Measurements from ENCODE around the gene DDX51. TPM values are rescaled to one million over a fixed set of nuclear protein-coding genes. Genes with fewer than 3 reads are reported as not detected.

Gene DDX51
- total RNA-seq, 1 experiment from 2014 or later: 29.3 TPM

DNA sequence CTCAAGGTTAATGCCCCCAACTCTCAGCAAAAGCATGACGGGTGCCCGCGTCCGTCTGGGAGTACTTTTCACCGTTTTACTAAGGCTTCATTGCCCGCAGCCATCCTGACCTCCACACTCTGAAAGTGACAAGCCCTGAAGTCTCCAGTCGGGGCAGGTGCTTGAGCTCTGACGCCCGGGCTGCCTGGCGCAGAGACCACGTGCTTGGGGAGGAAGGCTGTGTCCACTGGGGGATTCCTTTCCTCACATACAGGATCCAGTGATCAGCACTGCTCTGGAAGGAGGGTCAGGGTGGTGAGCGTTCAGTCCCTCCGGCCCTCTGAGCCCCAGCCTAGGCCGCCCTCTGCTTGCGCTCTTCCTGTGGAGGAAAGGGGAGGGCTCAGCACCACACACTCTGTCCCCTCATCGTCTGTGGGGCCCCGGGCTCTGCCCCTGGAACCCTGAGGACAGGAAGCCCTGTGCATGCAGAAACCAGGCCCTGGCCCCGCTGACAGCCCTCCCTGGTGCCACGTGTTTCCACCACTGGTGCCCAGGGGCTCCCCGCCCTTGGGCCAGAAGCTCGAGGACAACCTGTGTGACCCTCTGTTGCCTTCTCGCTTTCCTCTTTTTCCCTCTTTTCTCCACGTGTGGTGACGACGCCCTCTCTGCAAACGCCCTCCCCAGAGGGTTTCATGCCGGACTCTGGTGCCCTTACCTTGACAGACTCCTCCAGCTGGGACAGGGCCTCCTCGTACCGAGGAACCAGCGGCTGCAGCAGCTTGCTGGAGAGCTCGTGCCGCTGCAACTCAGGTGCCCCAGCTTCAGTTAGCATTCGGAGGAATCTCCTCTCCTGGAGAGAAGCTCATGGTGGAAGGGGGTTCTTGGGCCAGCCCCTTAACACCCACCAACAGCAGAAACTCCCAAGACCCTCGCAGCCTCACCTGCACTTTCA is 4.9 kb downstream of the DDX51 start:
- CTCF ChIA-PET: interaction anchor here (0.5 kb wide), 1 partner anchor 1606 kb away, joined by 4 read pairs; no protein-coding TSS in a partner anchor
- no peak for DNase-seq (ENCODE audit: low read depth, low spot score)
- no peak for TF ChIP-seq SIN3A (IDR thresholded peaks at IDR 0.05; ENCODE audit: borderline replicate concordance, insufficient read depth, low read depth, low read length)
- TF ChIP-seq POLR2AphosphoS5 (IDR thresholded peaks at IDR 0.05; ENCODE audit: low read depth, low read length): no peak
- TF ChIP-seq, protein P1, sequence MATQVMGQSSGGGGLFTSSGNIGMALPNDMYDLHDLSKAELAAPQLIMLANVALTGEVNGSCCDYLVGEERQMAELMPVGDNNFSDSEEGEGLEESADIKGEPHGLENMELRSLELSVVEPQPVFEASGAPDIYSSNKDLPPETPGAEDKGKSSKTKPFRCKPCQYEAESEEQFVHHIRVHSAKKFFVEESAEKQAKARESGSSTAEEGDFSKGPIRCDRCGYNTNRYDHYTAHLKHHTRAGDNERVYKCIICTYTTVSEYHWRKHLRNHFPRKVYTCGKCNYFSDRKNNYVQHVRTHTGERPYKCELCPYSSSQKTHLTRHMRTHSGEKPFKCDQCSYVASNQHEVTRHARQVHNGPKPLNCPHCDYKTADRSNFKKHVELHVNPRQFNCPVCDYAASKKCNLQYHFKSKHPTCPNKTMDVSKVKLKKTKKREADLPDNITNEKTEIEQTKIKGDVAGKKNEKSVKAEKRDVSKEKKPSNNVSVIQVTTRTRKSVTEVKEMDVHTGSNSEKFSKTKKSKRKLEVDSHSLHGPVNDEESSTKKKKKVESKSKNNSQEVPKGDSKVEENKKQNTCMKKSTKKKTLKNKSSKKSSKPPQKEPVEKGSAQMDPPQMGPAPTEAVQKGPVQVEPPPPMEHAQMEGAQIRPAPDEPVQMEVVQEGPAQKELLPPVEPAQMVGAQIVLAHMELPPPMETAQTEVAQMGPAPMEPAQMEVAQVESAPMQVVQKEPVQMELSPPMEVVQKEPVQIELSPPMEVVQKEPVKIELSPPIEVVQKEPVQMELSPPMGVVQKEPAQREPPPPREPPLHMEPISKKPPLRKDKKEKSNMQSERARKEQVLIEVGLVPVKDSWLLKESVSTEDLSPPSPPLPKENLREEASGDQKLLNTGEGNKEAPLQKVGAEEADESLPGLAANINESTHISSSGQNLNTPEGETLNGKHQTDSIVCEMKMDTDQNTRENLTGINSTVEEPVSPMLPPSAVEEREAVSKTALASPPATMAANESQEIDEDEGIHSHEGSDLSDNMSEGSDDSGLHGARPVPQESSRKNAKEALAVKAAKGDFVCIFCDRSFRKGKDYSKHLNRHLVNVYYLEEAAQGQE (IDR thresholded peaks at IDR 0.05; ENCODE audit: insufficient read depth in 1 of 2, low read depth in 2 of 2, low read length in 1 of 2): no peak
- TF ChIP-seq TCF7L2 (IDR thresholded peaks at IDR 0.05; ENCODE audit: low read depth, low read length): no peak
- TF ChIP-seq, protein P2, sequence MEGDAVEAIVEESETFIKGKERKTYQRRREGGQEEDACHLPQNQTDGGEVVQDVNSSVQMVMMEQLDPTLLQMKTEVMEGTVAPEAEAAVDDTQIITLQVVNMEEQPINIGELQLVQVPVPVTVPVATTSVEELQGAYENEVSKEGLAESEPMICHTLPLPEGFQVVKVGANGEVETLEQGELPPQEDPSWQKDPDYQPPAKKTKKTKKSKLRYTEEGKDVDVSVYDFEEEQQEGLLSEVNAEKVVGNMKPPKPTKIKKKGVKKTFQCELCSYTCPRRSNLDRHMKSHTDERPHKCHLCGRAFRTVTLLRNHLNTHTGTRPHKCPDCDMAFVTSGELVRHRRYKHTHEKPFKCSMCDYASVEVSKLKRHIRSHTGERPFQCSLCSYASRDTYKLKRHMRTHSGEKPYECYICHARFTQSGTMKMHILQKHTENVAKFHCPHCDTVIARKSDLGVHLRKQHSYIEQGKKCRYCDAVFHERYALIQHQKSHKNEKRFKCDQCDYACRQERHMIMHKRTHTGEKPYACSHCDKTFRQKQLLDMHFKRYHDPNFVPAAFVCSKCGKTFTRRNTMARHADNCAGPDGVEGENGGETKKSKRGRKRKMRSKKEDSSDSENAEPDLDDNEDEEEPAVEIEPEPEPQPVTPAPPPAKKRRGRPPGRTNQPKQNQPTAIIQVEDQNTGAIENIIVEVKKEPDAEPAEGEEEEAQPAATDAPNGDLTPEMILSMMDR (IDR thresholded peaks at IDR 0.05): no peak
- H3K4me1 ChIP-seq (ENCODE audit: control insufficient read depth, insufficient read depth, low read length): peaks cover 8% of the 10 kb centered on the region; the same call in 1 of the 2 replicates
- no peaks in the 10 kb centered on the region for H3K9me3 ChIP-seq (ENCODE audit: control insufficient read depth, insufficient read depth, low read depth, low read length)
- no TSS peak for BruUV-seq (replicated peaks)
- no peak overlapping the region for H3K4me3 ChIP-seq (ENCODE audit: low read depth in 2 of 2, low read length in 2 of 2)
- H3K36me3 ChIP-seq (ENCODE audit: control insufficient read depth, insufficient read depth, low read length): 0 out of 2 replicates have a peak, but pooled peaks cover 5% of the 10 kb centered on the region
- H3K27ac ChIP-seq (ENCODE audit: low read length): no peak overlapping the region
- H3K27me3 ChIP-seq (ENCODE audit: control insufficient read depth, insufficient read depth, low read length): no peaks in the 10 kb centered on the region
- ATAC-seq: no peak
- intact Hi-C loops (cut with micrococcal nuclease; ENCODE audit: unreplicated experiment): no loop called here
- in situ Hi-C loops (cut with HindIII; ENCODE audit: low pct_unique_long_range_greater_than_20kb, low sequenced_read_pairs): no loop called here
- POLR2A ChIA-PET: no interaction called here

DNA sequence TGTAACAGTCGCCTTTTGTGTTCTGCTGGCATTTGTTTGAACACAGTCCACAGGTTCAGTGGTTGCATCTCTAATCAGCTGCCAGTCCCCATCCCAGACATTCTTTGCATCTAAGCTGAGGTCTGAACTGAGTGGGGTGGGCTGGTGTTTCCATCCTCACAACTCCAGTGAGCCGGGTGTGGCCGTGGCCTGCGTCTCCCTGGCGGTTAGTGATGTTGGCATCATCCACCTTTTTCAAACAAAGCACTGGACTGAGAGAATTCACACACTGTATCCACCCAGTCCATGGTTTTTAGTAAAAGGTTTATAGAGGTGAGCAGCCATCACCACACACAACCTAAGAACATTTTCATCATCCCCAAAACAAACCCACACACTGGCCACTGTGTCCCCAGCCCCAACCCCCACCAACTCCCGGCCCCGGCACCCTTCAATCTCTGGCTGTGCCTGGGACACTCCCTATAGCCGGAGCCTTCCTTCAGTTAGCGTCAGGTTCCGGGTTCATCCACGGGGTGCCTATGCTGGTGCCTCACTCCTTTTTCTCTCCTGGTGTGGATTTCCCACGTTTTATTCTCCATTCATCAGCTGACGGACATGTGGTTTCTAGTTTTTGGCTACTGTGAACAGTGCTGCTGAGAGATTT is 6.5 kb downstream of the DDX51 start:
- H3K27me3 ChIP-seq (ENCODE audit: control insufficient read depth, insufficient read depth, low read length): no peaks in the 10 kb centered on the region
- in situ Hi-C loops (cut with HindIII; ENCODE audit: low pct_unique_long_range_greater_than_20kb, low sequenced_read_pairs): no loop called here

More for the DNA sequence above, 6.5 kb downstream of the DDX51 start:
- CTCF ChIA-PET: no interaction called here
- intact Hi-C loops (cut with micrococcal nuclease; ENCODE audit: unreplicated experiment): no loop called here
- TF ChIP-seq POLR2AphosphoS5 (IDR thresholded peaks at IDR 0.05; ENCODE audit: low read depth, low read length) (no peak), SIN3A (IDR thresholded peaks at IDR 0.05; ENCODE audit: borderline replicate concordance, insufficient read depth, low read depth, low read length) (no peak), TCF7L2 (IDR thresholded peaks at IDR 0.05; ENCODE audit: low read depth, low read length) (no peak)
- TF ChIP-seq, protein P1 (IDR thresholded peaks at IDR 0.05; ENCODE audit: insufficient read depth in 1 of 2, low read depth in 2 of 2, low read length in 1 of 2): no peak
- TF ChIP-seq, protein P2 (IDR thresholded peaks at IDR 0.05): no peak
- peak; percentile 22 for ATAC-seq
- Histone ChIP-seq H3K4me1 (ENCODE audit: control insufficient read depth, insufficient read depth, low read length) (peaks cover 5% of the 10 kb centered on the region; the same call in 1 of the 2 replicates), H3K9me3 (ENCODE audit: control insufficient read depth, insufficient read depth, low read depth, low read length) (no peaks in the 10 kb centered on the region), H3K27ac (ENCODE audit: low read length) (no peak overlapping the region), H3K36me3 (ENCODE audit: control insufficient read depth, insufficient read depth, low read length) (0 out of 2 replicates have a peak, but pooled peaks cover 5% of the 10 kb centered on the region), H3K4me3 (ENCODE audit: low read depth in 2 of 2, low read length in 2 of 2) (no peak overlapping the region)
- no TSS peak for BruUV-seq (replicated peaks)
- POLR2A ChIA-PET: no interaction called here
- DNase-seq (ENCODE audit: low read depth, low spot score): no peak

Data from Panc1 (cell line).